K562 (cell line): Measurements from ENCODE around the gene GOLIM4. TPM values are rescaled to one million over a fixed set of nuclear protein-coding genes. Genes with fewer than 3 reads are reported as not detected.

Source experiments
- ATAC-seq: fragments of 200-7000 bp; cut with Tn5 transposase; 3 replicates; pipeline ENCODE4 v1.9.1; 2020; ENCODE audit warnings: moderate library complexity
- BruUV-seq: library from RNA; stranded (reverse); fragments of 400-500 nt; replicated peaks from 2 replicates; lab custom pipeline; 2021; lab: Mats Ljungman, UMichigan
- CTCF ChIA-PET: fragments of 300-600 bp; formaldehyde crosslinking; extraction: SDS; loops from one replicate; lab custom pipeline; 2021; ENCODE audit warnings: low intra/inter-chr PET ratio; lab: Yijun Ruan, JAX
- POLR2A ChIA-PET: fragments of 300-600, 350-650 bp; sonication (Branson Sonifier 250); formaldehyde crosslinking; extraction: SDS; loops from one replicate; lab custom pipeline; 2021; ENCODE audit warnings: antibody characterized with exemption, inconsistent platforms; lab: Yijun Ruan, JAX
- DNase-seq, 4 experiments: peaks; one replicate each; pipeline versions ENCODE4 v3.0.0 to v3.0.0-alpha.2; 2011 to 2018; ENCODE audit warnings: low spot score in 3 of 4, mixed read lengths in 3 of 4; ENCODE audit errors: extremely low read depth in 1 of 4
- FAIRE-seq: peaks from 2 replicates; lab custom pipeline; 2011; peaks lifted over from hg19 to GRCh38; lab: Jason Lieb, UNC
- H2AFZ ChIP-seq: 2 replicates; pipeline ENCODE4 v1.6.0; 2011; ENCODE audit warnings: low read depth, low read length, control low read depth, inconsistent platforms
- H3K27ac ChIP-seq: fragments of 200-600 bp; 3 replicates; pipeline ENCODE4 v1.8.0; 2011; ENCODE audit warnings: low read depth, mild to moderate bottlenecking, control low read depth, inconsistent platforms, low read length, moderate library complexity, mixed read lengths; ENCODE audit errors: extremely low read depth
- H3K27me3 ChIP-seq, 2 experiments: fragments of 300-600 bp in 1 of 2; 2 replicates in 1 of 2; 3 replicates in 1 of 2; pipeline versions ENCODE4 v1.6.0 to v1.8.0; 2011; ENCODE audit warnings: inconsistent platforms in 2 of 2, low read length in 2 of 2, mild to moderate bottlenecking in 1 of 2, mixed read lengths in 1 of 2, moderate library complexity in 1 of 2; ENCODE audit not compliant: control insufficient read depth in 2 of 2, insufficient read depth in 2 of 2
- H3K36me3 ChIP-seq: fragments of 300-600 bp; 3 replicates; pipeline ENCODE4 v1.8.0; 2011; ENCODE audit warnings: mild to moderate bottlenecking, low read length, inconsistent platforms; ENCODE audit not compliant: control insufficient read depth, insufficient read depth
- H3K4me1 ChIP-seq, 2 experiments: fragments of 200-600 bp in 1 of 2; replicated peaks in 1 of 2; 2 replicates in 1 of 2; 3 replicates in 1 of 2; pipeline versions ENCODE4 v1.5.1 to v1.8.0; 2011; ENCODE audit warnings: inconsistent platforms in 2 of 2, low read length in 2 of 2, mild to moderate bottlenecking in 1 of 2, mixed read lengths in 1 of 2, moderate library complexity in 1 of 2; ENCODE audit not compliant: control insufficient read depth in 2 of 2, insufficient read depth in 2 of 2
- H3K4me2 ChIP-seq: 2 replicates; pipeline ENCODE4 v1.6.1; 2011; ENCODE audit warnings: low read length, control low read depth, inconsistent platforms, mixed read lengths; ENCODE audit not compliant: insufficient read depth
- H3K4me3 ChIP-seq: fragments of 200-600 bp; sonication (generic), shearing (Covaris generic); 2 replicates; pipeline ENCODE4 v1.5.1; 2016; ENCODE audit warnings: control low read depth, inconsistent platforms
- H3K79me2 ChIP-seq: fragments of 200-600 bp; 3 replicates; pipeline ENCODE4 v1.8.0; 2011; ENCODE audit warnings: low read length, inconsistent platforms; ENCODE audit not compliant: control insufficient read depth, insufficient read depth
- H3K9ac ChIP-seq, 2 experiments: 2 replicates each; pipeline versions ENCODE4 v1.6.0 to v1.6.1; 2011; ENCODE audit warnings: low read depth in 2 of 2, low read length in 2 of 2, control low read depth in 1 of 2, inconsistent platforms in 1 of 2, mild to moderate bottlenecking in 1 of 2, mixed read lengths in 1 of 2; ENCODE audit not compliant: insufficient read depth in 1 of 2
- H3K9me1 ChIP-seq: one replicate; pipeline ENCODE4 v1.6.0; 2011; ENCODE audit warnings: inconsistent platforms, mild to moderate bottlenecking, low read length, moderate library complexity; ENCODE audit not compliant: control insufficient read depth, insufficient read depth
- H3K9me3 ChIP-seq: replicated peaks from 2 replicates; pipeline ENCODE4 v1.5.1; 2011; ENCODE audit warnings: low read depth, low read length, inconsistent platforms; ENCODE audit not compliant: control insufficient read depth, insufficient read depth
- H4K20me1 ChIP-seq: replicated peaks from 2 replicates; pipeline ENCODE4 v1.6.1; 2011; ENCODE audit warnings: low read length, inconsistent platforms, mixed read lengths; ENCODE audit not compliant: control insufficient read depth, insufficient read depth
- DNMT1 ChIP-seq: fragments of 450-650 bp; IDR thresholded peaks from 2 replicates; pipeline ENCODE4 v1.6.1; 2016; ENCODE audit warnings: antibody characterized with exemption, mild to moderate bottlenecking
- JUN ChIP-seq, 2 experiments: sonication (generic) in 1 of 2; formaldehyde crosslinking in 1 of 2; IDR thresholded peaks; 2 replicates each; pipeline versions ENCODE4 v1.6.1 to v1.8.0; 2012 to 2022; ENCODE audit warnings: borderline replicate concordance in 2 of 2, mild to moderate bottlenecking in 2 of 2, improper control_type of control experiment in 1 of 2, low read depth in 1 of 2, low read length in 1 of 2, missing genetic modification reagents in 1 of 2
- SNIP1 ChIP-seq: fragments of 450-650 bp; IDR thresholded peaks from 2 replicates; pipeline ENCODE4 v1.7.1; 2017; ENCODE audit warnings: low read depth, mild to moderate bottlenecking
- TRIM24 ChIP-seq, 2 experiments: fragments of 450-650 bp; IDR thresholded peaks; 2 replicates each; pipeline ENCODE4 v1.6.1; 2016
- ZNF174 ChIP-seq: fragments of 250-450 bp; sonication (Bioruptor Pico); IDR thresholded peaks from 2 replicates; pipeline ENCODE4 v1.4.0; 2020; ENCODE audit warnings: mild to moderate bottlenecking
- ZNF707 ChIP-seq: fragments of 250-450 bp; sonication (Bioruptor Pico); conservative IDR thresholded peaks from 2 replicates; pipeline ENCODE4 v1.8.0; 2022; ENCODE audit warnings: inconsistent platforms, mild to moderate bottlenecking, moderate library complexity
- ZNF77 ChIP-seq: fragments of 250-450 bp; sonication (Bioruptor Pico); IDR thresholded peaks from 2 replicates; pipeline ENCODE4 v1.5.0; 2020
- WGBS: fragments of 100-300 bp; shearing (Covaris generic); methylation state at CpG from one replicate; pipeline ENCODE4 v1.1.6; 2016; ENCODE audit warnings: low coverage, mixed read lengths; ENCODE audit not compliant: insufficient coverage; ENCODE audit errors: missing lambda C conversion rate; 5-methylcytosine and 5-hydroxymethylcytosine counted together
- in situ Hi-C: fragments of 300-500 bp; cut with MboI; formaldehyde crosslinking; loops from 4 replicates; pipeline ENCODE4 v1.15.0; 2018; ENCODE audit warnings: inconsistent platforms, mixed read lengths
- intact Hi-C: fragments of 100-400 bp; cut with micrococcal nuclease; formaldehyde crosslinking; loops from 2 replicates; pipeline ENCODE4 v1.14.2; 2022
- polyA plus RNA-seq, 8 experiments: library from polyadenylated mRNA; depleted of rRNA in 4 of 8; stranded (reverse) in 5 of 8; unstranded in 3 of 8; fragments of >200 nt; fragmentation: Nextera tagmentation in 2 of 8; fragmentation: Illumina TruSeq in 1 of 8; extraction: Ambion mirVana in 2 of 8; extraction: Trizol in 1 of 8; gene quantifications; 2 replicates each; pipeline versions ENCODE4 v1.2.1 to v1.2.3, GENCODE V29; 2011 to 2014; ENCODE audit warnings: inconsistent platforms in 1 of 8, missing spikeins in 1 of 8
- total RNA-seq, 7 experiments: library from RNA; depleted of rRNA in 6 of 7; stranded (reverse); fragments of >200 nt in 6 of 7; fragmentation: Illumina TruSeq in 2 of 7; extraction: Trizol in 2 of 7; gene quantifications; 2 replicates each; pipeline versions ENCODE4 v1.2.1 to v1.2.3, GENCODE V29; 2011 to 2021; ENCODE audit warnings: low replicate concordance in 1 of 7
- TF ChIP-seq, protein P1 (sequence below): fragments of 250-450 bp; sonication (Bioruptor Pico); IDR thresholded peaks from 2 replicates; pipeline ENCODE4 v1.4.0; 2020; ENCODE audit warnings: mild to moderate bottlenecking, moderate library complexity
- TF ChIP-seq, protein P2 (sequence below): fragments of 250-450 bp; sonication (Bioruptor Pico); IDR thresholded peaks from 2 replicates; pipeline ENCODE4 v1.4.0; 2020; ENCODE audit warnings: mild to moderate bottlenecking, moderate library complexity, borderline replicate concordance
- TF ChIP-seq, protein P3 (sequence below): IDR thresholded peaks from 2 replicates; pipeline ENCODE4 v1.6.1; 2016; ENCODE audit warnings: missing genetic modification characterization, missing compliant biosample characterization
- TF ChIP-seq, protein P4 (sequence below): fragments of 200-400 bp; formaldehyde crosslinking; IDR thresholded peaks from 2 replicates; pipeline ENCODE4 v1.6.1; 2017; ENCODE audit warnings: mild to moderate bottlenecking, low read depth, low read length, moderate library complexity

GOLIM4 gene
- total and polyA plus RNA-seq, 9 of the 15 experiments (the other 6 are each of a cell fraction or from before 2014, with no cell fraction given), result 9.3 to 39.4 (median 31.0) TPM

DNA sequence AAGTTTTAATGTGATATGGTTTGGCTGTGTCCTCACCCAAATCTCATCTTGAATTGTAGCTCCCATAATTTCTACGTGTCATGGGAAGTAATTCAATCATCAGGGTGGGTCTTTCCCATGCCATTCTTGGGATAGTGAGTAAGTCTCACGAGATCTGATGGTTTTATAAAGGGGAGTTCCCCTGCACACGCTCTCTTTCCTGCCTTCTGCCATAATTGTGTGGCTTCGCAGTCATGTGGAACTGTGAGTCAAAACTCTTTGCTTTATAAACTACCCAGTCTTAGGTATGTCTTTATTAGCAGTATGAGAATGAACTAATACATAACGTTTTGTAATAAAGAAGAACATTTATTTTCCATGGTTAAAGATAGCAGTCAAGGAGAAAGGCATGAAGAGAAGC, 39.2 kb upstream of the GOLIM4 start:
- H2AFZ ChIP-seq, result peak overlapping the region; percentile 59; the same call in 1 of the 2 replicates
- DNase-seq, result no peak
- in situ Hi-C loops (no loop called here), intact Hi-C loops (no loop called here)
- ChIA-PET POLR2A (interaction anchor here (0.6 kb wide), 1 partner anchor 319 kb away, joined by 3 read pairs; no protein-coding TSS in a partner anchor), CTCF (no interaction called here)
- H3K9me1 ChIP-seq, result no peaks in the 10 kb centered on the region
- no peak overlapping the region for H3K4me2 ChIP-seq
- BruUV-seq, result no TSS peak
- no peaks in the 10 kb centered on the region for H4K20me1 ChIP-seq
- H3K4me1 ChIP-seq, result no peaks in the 10 kb centered on the region
- peak; percentile 39; the same call in 2 of the 3 replicates for ATAC-seq
- no peak overlapping the region for H3K4me3 ChIP-seq
- no peaks in the 10 kb centered on the region for H3K79me2 ChIP-seq
- no peaks in the 10 kb centered on the region for H3K36me3 ChIP-seq
- H3K9ac ChIP-seq, result no peak overlapping the region
- H3K27ac ChIP-seq, result no peak overlapping the region
- no peaks in the 10 kb centered on the region for H3K9me3 ChIP-seq
- peak; percentile 46 for FAIRE-seq
- no peaks in the 10 kb centered on the region for H3K27me3 ChIP-seq
- WGBS, result 23% methylated on average over 5 of the region's 5 CpGs
- TF ChIP-seq ZNF174 (no peak), SNIP1 (no peak), ZNF77 (CRISPR knock-in tag) (no peak), DNMT1 (no peak), TRIM24 (IDR thresholded peaks at IDR 0.05) (no peak), JUN (IDR thresholded peaks at IDR 0.05; ENCODE audit: borderline replicate concordance, low read depth, low read length) (no peak), JUN (CRISPR knock-in tag; IDR thresholded peaks at IDR 0.05; ENCODE audit: borderline replicate concordance) (no peak), ZNF707 (no peak)
- TF ChIP-seq, protein P1, sequence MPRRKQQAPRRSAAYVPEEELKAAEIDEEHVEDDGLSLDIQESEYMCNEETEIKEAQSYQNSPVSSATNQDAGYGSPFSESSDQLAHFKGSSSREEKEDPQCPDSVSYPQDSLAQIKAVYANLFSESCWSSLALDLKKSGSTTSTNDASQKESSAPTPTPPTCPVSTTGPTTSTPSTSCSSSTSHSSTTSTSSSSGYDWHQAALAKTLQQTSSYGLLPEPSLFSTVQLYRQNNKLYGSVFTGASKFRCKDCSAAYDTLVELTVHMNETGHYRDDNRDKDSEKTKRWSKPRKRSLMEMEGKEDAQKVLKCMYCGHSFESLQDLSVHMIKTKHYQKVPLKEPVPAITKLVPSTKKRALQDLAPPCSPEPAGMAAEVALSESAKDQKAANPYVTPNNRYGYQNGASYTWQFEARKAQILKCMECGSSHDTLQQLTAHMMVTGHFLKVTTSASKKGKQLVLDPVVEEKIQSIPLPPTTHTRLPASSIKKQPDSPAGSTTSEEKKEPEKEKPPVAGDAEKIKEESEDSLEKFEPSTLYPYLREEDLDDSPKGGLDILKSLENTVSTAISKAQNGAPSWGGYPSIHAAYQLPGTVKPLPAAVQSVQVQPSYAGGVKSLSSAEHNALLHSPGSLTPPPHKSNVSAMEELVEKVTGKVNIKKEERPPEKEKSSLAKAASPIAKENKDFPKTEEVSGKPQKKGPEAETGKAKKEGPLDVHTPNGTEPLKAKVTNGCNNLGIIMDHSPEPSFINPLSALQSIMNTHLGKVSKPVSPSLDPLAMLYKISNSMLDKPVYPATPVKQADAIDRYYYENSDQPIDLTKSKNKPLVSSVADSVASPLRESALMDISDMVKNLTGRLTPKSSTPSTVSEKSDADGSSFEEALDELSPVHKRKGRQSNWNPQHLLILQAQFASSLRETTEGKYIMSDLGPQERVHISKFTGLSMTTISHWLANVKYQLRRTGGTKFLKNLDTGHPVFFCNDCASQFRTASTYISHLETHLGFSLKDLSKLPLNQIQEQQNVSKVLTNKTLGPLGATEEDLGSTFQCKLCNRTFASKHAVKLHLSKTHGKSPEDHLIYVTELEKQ, result no peak
- TF ChIP-seq, protein P2, sequence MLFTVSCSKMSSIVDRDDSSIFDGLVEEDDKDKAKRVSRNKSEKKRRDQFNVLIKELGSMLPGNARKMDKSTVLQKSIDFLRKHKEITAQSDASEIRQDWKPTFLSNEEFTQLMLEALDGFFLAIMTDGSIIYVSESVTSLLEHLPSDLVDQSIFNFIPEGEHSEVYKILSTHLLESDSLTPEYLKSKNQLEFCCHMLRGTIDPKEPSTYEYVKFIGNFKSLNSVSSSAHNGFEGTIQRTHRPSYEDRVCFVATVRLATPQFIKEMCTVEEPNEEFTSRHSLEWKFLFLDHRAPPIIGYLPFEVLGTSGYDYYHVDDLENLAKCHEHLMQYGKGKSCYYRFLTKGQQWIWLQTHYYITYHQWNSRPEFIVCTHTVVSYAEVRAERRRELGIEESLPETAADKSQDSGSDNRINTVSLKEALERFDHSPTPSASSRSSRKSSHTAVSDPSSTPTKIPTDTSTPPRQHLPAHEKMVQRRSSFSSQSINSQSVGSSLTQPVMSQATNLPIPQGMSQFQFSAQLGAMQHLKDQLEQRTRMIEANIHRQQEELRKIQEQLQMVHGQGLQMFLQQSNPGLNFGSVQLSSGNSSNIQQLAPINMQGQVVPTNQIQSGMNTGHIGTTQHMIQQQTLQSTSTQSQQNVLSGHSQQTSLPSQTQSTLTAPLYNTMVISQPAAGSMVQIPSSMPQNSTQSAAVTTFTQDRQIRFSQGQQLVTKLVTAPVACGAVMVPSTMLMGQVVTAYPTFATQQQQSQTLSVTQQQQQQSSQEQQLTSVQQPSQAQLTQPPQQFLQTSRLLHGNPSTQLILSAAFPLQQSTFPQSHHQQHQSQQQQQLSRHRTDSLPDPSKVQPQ, result no peak
- TF ChIP-seq, protein P3, sequence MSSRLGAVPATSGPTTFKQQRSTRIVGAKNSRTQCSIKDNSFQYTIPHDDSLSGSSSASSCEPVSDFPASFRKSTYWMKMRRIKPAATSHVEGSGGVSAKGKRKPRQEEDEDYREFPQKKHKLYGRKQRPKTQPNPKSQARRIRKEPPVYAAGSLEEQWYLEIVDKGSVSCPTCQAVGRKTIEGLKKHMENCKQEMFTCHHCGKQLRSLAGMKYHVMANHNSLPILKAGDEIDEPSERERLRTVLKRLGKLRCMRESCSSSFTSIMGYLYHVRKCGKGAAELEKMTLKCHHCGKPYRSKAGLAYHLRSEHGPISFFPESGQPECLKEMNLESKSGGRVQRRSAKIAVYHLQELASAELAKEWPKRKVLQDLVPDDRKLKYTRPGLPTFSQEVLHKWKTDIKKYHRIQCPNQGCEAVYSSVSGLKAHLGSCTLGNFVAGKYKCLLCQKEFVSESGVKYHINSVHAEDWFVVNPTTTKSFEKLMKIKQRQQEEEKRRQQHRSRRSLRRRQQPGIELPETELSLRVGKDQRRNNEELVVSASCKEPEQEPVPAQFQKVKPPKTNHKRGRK, result no peak
- TF ChIP-seq, protein P4, sequence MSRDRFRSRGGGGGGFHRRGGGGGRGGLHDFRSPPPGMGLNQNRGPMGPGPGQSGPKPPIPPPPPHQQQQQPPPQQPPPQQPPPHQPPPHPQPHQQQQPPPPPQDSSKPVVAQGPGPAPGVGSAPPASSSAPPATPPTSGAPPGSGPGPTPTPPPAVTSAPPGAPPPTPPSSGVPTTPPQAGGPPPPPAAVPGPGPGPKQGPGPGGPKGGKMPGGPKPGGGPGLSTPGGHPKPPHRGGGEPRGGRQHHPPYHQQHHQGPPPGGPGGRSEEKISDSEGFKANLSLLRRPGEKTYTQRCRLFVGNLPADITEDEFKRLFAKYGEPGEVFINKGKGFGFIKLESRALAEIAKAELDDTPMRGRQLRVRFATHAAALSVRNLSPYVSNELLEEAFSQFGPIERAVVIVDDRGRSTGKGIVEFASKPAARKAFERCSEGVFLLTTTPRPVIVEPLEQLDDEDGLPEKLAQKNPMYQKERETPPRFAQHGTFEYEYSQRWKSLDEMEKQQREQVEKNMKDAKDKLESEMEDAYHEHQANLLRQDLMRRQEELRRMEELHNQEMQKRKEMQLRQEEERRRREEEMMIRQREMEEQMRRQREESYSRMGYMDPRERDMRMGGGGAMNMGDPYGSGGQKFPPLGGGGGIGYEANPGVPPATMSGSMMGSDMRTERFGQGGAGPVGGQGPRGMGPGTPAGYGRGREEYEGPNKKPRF, result no peak
